PFSK-1 (cell line): ENCODE measurements around the gene SLC22A16.

Experiments used
- POLR2AphosphoS5 ChIP-seq: IDR thresholded peaks from 2 replicates; pipeline ENCODE4 v1.6.1; 2012; ENCODE audit warnings: low read depth, mild to moderate bottlenecking, control low read depth, low read length, moderate library complexity
- TAF1 ChIP-seq: IDR thresholded peaks from 2 replicates; pipeline ENCODE4 v1.6.1; 2012; ENCODE audit warnings: low read length, control low read depth, borderline replicate concordance; ENCODE audit not compliant: insufficient read depth

- no peak for TF ChIP-seq TAF1
- no peak for TF ChIP-seq POLR2AphosphoS5
Measured at GRCh38 chr6:110517034-110517433, 40.6 kb upstream of the SLC22A16 start.
